HG02852 (cell line): ENCODE measurements around the gene RNU5B-1.

ENCODE experiments used
- ATAC-seq: cut with Tn5 transposase; IDR thresholded peaks from one replicate; pipeline ENCODE4 v1.9.1; 2021; ENCODE audit warnings: mild to moderate bottlenecking, moderate library complexity; ENCODE audit not compliant: unreplicated experiment

The RNU5B-1 gene

DNA sequence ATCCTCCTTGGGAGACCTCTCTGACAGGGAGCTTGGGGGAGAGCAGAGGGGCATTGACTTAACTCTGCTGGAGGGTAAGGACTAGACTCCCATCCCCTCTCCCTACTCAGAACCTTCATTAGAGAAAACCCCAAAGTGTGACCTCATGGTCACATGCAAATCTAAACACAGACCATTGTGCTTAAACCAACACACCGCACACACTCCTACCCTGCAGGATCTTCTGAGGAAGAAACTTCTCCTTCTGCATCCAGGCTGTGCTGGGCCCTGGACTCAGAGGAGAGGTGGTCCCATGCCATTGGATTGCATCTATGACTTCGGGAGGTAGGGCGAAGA is 17.0 kb upstream of the RNU5B-1 start:
- ATAC-seq = no peak

DNA sequence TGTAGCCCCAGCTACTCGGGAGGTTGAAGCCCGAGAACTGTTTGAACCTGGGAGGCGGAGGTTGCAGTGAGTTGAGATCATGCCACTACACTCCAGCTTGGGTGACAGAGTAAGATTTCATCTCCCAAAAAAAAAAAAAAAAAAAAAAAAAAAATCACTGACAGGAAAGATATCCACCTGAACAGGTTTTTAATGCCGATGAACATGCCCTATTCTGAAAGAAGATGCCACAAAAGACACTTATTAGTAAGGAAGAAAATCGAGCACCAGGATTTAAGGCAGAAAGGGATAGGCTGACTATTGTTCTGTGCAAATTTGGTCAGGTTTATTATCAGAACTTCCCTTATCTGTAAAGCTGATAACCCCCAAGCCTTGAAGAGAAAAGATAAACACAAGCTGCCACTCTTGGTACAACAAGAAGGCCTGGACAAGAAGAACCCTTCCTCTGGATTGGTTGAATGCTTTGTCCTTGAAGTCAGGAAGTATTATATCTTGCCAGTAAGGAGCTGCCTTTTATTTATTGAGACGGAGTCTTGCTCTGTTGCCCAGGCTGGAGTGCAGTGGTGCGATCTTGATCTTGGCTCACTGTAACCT is 15.1 kb upstream of the RNU5B-1 start:
- no peak for ATAC-seq

DNA sequence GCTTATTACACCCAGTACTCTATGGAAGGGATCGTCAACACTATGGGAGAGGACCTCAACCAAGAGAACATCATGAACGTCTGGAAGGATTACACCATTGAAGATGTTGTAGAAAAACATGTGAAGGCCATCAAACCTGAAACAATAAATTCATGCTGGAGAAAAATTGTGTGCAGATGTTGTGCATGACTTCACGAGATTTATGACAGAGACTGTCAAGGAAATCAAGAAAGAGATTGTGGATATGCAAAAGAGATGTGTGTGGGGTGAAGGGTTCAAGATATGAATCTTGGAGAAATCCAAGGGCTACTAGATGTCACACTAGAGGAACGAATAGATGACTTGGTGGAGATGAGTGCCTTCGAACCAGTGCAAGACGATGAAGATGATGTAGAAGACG is 14.2 kb upstream of the RNU5B-1 start:
- ATAC-seq = no peak

GRCh38 chr15:65292938-65293518 is 11.4 kb upstream of the RNU5B-1 start:
- ATAC-seq = no peak

- no peak for ATAC-seq
Observed at GRCh38 chr15:65298731-65299130, 5.7 kb upstream of the RNU5B-1 start.

GRCh38 chr15:65300924-65301441 is 3.5 kb upstream of the RNU5B-1 start:
- ATAC-seq = no peak

GRCh38 chr15:65302061-65302460 is 2.4 kb upstream of the RNU5B-1 start:
- ATAC-seq = no peak

DNA sequence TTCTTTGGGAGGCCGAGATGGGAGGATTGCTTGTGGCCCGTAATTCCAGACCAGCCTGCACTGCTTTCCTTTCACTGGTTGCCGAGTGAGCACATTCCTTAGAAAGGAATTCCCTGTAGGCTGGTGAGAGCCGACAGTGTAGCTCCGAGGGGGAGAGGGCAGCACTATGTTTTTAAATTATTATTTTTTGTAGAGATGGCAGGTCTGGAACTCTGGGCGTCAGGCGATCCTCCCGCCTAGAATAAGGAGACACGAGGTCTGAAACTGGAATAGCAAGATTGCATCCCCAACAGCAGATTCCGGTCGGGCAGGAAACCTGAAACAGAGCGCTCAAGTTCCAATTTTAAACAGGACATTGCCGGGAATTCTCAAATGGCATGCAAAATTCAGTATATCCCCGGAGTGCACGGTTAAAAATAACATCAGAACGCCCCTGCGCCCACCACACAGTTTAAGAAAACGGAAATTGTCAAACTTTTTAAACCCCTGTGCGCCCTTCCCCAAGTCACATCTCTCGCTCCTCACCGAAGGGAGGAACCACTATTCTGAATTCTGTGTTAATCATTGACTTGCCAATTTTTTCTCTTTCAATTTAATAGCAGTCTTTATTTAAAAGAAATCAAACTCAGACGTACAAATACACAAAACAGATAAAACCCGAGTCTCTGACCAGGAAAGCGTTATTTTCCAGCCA is 643 bp upstream of the RNU5B-1 start:
- no peak for ATAC-seq

- no peak for ATAC-seq
Observed at GRCh38 chr15:65305150-65305758, 777 bp downstream of the RNU5B-1 start.

DNA sequence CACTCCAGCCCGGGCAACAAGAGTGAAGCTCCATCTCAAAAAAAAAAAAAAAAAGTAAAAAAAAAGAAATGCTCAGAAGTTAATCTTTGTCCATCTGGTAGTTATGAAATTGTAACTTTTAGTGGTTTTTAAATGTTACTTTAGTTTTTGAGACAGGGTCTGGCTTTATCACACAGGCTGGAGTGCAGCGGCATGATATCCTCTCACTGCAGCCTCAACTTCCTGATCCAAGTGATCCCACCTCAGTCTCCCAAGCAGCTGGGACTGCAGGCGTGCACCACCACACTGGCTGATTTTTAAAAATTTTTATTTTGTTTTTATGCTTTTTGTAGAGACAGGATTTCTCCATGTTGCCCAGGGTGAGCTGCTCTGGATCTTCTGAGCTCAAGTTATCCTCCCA is 1.3 kb downstream of the RNU5B-1 start:
- ATAC-seq = no peak

DNA sequence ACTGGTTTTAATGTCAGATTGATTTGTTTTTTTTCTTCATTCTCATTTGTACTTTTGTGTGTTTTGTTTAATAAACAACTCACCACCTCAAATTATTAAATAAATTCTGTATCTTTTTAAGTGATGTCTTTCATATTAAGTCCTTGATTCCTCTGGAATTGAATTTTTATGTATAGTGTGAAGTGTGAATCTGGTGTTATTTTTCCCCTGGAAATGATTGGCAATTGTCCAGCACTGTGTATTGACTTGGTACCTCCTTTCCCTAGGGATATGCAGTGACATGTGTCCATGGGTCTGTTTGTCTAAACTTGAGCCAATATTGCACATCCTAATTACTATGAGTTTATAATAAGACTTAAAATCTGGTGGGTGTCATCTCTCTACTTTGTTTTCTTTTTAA is 2.1 kb downstream of the RNU5B-1 start:
- no peak for ATAC-seq

DNA sequence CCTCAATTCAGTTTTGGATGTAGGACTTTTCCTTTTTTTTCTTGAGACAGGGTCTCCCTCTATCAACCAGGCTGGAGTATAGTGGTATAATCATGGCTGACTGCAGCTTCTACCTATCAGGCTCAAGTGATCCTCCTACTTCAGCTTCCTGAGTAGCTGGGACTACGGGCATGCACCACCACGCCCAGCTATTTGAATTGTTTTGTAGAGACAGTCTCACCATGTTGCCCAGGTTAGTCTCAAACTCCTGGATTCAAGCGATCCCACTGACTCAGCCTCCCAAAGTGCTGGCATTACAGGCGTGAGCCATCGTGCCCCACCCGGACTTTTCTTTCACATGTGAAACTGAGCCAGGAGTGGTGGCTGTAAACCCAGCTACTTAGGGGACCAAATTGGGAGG is 3.5 kb downstream of the RNU5B-1 start:
- no peak for ATAC-seq

- no peak for ATAC-seq
Observed at GRCh38 chr15:65309882-65310418, 5.5 kb downstream of the RNU5B-1 start.

GRCh38 chr15:65310431-65311137 is 6.1 kb downstream of the RNU5B-1 start:
- ATAC-seq = no peak

- ATAC-seq = no peak
Observed at GRCh38 chr15:65311760-65312159, 7.3 kb downstream of the RNU5B-1 start.

GRCh38 chr15:65312400-65312916 is 8.0 kb downstream of the RNU5B-1 start:
- ATAC-seq = no peak

GRCh38 chr15:65318870-65319356 is 14.4 kb downstream of the RNU5B-1 start:
- ATAC-seq = peak; percentile 50

- no peak for ATAC-seq
Observed at GRCh38 chr15:65323071-65323511, 18.6 kb downstream of the RNU5B-1 start.

- no peak for ATAC-seq
Observed at GRCh38 chr15:65326117-65326526, 21.6 kb downstream of the RNU5B-1 start.

GRCh38 chr15:65326818-65327217 is 22.3 kb downstream of the RNU5B-1 start:
- ATAC-seq = no peak
